ENCODE data around the gene PIK3CD. TPM values are rescaled to one million over a fixed set of nuclear protein-coding genes. Genes with fewer than 3 reads are reported as not detected.

The PIK3CD gene
- total and polyA plus RNA-seq, 2 of the 8 experiments (the other 6 are each of a cell fraction or from before 2014, with no cell fraction given): 20.6 to 24.1 TPM

DNA sequence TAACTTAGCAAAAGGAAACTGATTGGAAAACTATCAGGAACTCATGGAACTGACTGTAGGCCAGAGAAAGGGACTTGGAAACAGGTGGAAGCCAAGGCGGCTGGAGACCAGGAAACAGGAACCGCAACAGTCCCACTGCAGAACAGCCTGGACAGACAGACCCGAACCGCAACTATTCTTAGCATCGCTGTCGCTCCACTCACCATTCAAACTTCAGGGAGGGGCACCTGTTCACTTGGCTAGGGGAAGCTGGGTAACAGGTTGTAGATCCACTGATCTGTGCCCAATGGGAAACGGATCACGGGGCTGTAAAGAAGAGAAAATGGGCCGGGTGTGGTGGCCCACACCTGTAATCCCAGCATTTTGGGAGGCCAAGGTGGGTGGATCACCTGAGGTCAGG, 110.3 kb downstream of the PIK3CD start (continued):
- TF ChIP-seq, protein P1, sequence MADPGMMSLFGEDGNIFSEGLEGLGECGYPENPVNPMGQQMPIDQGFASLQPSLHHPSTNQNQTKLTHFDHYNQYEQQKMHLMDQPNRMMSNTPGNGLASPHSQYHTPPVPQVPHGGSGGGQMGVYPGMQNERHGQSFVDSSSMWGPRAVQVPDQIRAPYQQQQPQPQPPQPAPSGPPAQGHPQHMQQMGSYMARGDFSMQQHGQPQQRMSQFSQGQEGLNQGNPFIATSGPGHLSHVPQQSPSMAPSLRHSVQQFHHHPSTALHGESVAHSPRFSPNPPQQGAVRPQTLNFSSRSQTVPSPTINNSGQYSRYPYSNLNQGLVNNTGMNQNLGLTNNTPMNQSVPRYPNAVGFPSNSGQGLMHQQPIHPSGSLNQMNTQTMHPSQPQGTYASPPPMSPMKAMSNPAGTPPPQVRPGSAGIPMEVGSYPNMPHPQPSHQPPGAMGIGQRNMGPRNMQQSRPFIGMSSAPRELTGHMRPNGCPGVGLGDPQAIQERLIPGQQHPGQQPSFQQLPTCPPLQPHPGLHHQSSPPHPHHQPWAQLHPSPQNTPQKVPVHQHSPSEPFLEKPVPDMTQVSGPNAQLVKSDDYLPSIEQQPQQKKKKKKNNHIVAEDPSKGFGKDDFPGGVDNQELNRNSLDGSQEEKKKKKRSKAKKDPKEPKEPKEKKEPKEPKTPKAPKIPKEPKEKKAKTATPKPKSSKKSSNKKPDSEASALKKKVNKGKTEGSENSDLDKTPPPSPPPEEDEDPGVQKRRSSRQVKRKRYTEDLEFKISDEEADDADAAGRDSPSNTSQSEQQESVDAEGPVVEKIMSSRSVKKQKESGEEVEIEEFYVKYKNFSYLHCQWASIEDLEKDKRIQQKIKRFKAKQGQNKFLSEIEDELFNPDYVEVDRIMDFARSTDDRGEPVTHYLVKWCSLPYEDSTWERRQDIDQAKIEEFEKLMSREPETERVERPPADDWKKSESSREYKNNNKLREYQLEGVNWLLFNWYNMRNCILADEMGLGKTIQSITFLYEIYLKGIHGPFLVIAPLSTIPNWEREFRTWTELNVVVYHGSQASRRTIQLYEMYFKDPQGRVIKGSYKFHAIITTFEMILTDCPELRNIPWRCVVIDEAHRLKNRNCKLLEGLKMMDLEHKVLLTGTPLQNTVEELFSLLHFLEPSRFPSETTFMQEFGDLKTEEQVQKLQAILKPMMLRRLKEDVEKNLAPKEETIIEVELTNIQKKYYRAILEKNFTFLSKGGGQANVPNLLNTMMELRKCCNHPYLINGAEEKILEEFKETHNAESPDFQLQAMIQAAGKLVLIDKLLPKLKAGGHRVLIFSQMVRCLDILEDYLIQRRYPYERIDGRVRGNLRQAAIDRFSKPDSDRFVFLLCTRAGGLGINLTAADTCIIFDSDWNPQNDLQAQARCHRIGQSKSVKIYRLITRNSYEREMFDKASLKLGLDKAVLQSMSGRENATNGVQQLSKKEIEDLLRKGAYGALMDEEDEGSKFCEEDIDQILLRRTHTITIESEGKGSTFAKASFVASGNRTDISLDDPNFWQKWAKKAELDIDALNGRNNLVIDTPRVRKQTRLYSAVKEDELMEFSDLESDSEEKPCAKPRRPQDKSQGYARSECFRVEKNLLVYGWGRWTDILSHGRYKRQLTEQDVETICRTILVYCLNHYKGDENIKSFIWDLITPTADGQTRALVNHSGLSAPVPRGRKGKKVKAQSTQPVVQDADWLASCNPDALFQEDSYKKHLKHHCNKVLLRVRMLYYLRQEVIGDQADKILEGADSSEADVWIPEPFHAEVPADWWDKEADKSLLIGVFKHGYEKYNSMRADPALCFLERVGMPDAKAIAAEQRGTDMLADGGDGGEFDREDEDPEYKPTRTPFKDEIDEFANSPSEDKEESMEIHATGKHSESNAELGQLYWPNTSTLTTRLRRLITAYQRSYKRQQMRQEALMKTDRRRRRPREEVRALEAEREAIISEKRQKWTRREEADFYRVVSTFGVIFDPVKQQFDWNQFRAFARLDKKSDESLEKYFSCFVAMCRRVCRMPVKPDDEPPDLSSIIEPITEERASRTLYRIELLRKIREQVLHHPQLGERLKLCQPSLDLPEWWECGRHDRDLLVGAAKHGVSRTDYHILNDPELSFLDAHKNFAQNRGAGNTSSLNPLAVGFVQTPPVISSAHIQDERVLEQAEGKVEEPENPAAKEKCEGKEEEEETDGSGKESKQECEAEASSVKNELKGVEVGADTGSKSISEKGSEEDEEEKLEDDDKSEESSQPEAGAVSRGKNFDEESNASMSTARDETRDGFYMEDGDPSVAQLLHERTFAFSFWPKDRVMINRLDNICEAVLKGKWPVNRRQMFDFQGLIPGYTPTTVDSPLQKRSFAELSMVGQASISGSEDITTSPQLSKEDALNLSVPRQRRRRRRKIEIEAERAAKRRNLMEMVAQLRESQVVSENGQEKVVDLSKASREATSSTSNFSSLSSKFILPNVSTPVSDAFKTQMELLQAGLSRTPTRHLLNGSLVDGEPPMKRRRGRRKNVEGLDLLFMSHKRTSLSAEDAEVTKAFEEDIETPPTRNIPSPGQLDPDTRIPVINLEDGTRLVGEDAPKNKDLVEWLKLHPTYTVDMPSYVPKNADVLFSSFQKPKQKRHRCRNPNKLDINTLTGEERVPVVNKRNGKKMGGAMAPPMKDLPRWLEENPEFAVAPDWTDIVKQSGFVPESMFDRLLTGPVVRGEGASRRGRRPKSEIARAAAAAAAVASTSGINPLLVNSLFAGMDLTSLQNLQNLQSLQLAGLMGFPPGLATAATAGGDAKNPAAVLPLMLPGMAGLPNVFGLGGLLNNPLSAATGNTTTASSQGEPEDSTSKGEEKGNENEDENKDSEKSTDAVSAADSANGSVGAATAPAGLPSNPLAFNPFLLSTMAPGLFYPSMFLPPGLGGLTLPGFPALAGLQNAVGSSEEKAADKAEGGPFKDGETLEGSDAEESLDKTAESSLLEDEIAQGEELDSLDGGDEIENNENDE (IDR thresholded peaks at IDR 0.05; ENCODE audit: insufficient replicate concordance, low read length): no peak
- TF ChIP-seq, protein P2, sequence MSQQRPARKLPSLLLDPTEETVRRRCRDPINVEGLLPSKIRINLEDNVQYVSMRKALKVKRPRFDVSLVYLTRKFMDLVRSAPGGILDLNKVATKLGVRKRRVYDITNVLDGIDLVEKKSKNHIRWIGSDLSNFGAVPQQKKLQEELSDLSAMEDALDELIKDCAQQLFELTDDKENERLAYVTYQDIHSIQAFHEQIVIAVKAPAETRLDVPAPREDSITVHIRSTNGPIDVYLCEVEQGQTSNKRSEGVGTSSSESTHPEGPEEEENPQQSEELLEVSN (IDR thresholded peaks at IDR 0.05): no peak
- no peak for TF ChIP-seq SRF (IDR thresholded peaks at IDR 0.05; ENCODE audit: low read depth, low read length)

Measured in H1 (cell line).